ENCODE results near the gene FPGS.

DNA sequence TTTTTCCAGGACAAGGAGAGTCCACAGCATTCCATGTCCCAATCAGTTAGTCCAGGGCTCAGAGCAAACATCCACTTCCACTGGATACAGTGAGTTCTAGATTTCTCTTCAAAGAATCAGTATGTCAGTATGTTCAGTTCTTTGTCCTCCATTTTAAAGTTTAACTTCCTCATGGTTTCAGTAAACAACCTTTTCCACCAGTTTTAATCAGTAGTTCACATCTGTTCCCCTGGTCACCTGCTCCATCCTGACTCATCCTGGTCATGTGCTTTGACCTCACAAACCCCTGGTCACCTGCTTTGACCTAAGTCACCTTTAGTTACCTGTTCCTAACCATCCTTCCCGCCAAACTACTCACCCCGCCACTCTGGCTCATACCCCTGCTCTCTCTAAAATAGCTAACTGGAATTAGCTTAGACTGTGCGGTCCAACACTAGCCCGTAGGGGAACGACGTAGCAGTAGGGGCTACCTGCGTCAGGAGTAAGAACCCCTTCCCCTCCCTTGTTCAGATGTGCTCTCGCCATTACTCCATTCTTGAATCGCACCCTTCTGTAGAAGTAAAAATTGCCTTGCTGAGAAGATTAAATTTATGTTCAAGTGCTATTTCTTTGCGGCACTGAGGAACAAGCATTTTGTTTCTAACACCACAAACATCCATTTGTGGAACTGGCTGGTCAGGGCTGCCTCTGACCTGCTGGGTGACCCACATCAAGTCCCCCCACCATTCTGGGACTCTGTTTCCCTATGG lies 46.2 kb downstream of the FPGS start:
- TF ChIP-seq, protein P1, sequence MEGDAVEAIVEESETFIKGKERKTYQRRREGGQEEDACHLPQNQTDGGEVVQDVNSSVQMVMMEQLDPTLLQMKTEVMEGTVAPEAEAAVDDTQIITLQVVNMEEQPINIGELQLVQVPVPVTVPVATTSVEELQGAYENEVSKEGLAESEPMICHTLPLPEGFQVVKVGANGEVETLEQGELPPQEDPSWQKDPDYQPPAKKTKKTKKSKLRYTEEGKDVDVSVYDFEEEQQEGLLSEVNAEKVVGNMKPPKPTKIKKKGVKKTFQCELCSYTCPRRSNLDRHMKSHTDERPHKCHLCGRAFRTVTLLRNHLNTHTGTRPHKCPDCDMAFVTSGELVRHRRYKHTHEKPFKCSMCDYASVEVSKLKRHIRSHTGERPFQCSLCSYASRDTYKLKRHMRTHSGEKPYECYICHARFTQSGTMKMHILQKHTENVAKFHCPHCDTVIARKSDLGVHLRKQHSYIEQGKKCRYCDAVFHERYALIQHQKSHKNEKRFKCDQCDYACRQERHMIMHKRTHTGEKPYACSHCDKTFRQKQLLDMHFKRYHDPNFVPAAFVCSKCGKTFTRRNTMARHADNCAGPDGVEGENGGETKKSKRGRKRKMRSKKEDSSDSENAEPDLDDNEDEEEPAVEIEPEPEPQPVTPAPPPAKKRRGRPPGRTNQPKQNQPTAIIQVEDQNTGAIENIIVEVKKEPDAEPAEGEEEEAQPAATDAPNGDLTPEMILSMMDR (IDR thresholded peaks at IDR 0.05): no peak
- TF ChIP-seq POLR2A (IDR thresholded peaks at IDR 0.05): no peak
